K562 treated with DMSO at 1 percent for 24 hours (cell line): ENCODE results near the gene TFEB. TPM values are rescaled to one million over a fixed set of nuclear protein-coding genes. Genes with fewer than 3 reads are reported as not detected.

Source experiments
- total RNA-seq: library from RNA; unstranded; fragments of 300-600 nt; gene quantifications from 2 replicates; pipeline ENCODE4 v1.2.3, GENCODE V29; 2022; ENCODE audit warnings: low read depth; ENCODE audit not compliant: insufficient read depth

Gene TFEB
- total RNA-seq, result 5.7 and 7.4 TPM in 2 replicates

DNA sequence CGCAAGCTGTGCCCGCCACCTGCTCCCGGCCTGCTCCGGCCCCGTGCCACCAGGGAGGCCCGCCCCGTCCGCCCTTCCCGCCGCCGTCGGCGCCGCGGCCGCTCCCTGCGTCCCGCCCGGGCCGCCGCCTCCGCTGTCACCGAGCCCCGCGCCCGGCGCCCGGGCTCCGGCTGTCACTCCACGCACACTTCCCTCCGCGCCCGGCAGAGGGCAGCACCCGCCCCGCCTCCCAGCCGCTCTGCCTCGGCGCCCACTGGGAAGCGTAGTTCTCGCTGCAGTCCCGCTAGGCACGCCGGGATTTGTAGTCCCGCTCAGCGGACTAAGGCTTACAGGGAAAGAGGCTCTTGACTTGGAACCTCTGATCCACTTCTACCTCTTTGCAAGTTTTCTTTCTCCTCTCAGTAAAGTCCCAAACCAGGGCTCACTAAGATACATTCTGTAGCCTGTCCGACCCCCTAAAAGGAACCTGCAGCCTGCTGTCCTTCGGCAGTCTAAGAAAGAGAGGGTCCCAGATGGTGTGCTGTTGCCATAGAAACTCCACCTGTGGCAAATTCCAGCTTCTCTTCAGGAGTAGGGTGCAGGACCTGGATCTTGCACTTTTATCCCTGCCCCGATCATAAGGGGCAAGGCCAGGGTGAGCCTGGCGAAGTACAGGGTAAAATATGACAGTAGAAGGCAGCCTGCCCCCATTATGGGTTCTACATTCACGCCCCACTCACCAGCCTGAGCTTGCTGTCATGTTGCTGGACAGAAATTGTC is at the start of gene TFEB:
TFEB (minus strand) TSS at position 182 of the 759 bp plus-strand sequence. CDS start 44,395 bp downstream, outside the sequence.

DNA sequence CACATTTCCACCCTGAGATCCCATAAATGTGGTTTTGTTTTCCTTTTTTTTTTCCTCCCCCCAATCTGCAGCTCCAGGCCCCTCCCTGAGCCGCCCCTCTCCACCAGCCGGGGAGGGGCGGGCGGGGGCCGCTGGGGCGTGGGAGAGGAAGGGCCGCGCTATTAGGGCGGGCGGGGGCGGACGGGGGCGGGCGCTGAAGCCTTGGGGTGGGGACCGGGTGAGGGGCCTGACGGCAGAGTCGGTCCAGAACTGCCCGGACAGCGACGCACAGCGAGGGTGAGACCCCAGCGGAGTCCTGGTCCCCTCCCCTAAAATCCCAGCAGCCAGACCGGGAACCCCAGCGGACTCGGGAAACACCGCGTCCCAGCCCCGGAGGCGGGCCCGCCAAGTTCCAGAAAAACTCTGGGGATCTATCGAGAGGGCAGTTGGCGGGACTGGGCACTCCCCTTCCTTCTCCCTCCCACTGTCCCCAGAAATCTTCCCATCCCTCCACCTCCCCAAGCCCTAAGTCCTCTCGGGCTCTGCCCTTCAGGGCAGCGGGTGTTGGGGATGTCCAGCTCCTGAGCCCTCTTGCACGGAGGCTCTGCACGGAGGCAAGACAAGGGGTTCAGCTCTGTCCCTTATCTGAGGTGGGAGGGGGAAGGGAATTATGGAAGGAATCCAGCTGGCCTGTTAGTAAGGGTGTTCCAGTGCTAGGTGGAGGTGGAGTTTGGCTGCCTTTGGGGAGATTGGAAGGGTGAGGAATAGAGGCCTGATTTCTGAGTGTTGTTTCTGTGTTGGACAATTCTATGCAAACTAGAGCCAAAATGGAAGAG is 45.4 kb upstream of the TFEB start, which contains the start of gene PRICKLE4:
PRICKLE4 (plus strand) TSS at position 232 of the 815 bp plus-strand sequence. CDS start 2,692 bp downstream, outside the sequence.

GRCh38 chr6:41779788-41780550 is 44.6 kb upstream of the TFEB start, which contains the start of gene FRS3:
Gene FRS3 (minus strand): TSS chr6:41779900. CDS start chr6:41776987, 2,913 bp downstream.

DNA sequence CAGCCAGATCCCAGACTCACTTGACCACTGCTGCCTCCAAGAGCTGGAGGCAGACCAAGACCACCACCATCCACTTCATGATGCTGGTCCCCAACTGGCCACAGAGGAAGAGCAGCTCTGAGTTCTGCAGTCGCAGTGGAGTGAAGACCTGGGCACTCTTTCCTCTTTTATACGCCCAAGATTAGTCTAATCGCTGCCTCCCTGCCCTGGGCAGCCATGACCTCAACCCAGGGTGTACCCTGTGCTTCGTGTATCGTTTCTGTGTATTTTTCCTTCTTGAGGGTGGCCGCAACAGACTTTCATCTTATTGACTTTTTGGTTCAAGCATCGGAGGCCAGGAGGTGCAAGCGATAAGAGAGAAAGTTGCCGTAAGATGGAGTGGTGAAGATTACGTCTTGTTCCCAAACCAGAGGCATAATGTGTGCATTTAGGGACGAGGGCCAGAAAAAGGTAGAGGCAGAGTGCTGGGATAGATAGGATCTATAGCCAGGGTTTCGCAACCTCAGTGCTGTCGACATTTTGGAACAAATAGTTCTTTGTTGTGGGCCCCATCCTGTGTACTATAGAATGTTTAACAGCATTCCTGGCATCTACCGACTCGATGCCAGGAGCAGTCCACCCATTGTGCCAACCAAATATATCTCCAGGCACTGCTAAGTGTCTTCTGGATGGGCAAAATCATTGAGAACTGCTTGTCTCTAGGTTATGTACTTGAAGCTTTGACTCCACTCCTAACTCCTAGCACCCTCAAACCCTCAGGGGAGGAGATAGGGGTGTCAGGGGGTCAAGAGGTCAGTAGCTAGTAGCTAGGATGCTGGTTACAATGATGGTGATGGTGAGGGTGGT is 12.1 kb upstream of the TFEB start, which contains the start of gene PGC:
PGC (minus strand) TSS at position 142 of the 846 bp plus-strand sequence; CDS start at position 79, 63 bp downstream.

DNA sequence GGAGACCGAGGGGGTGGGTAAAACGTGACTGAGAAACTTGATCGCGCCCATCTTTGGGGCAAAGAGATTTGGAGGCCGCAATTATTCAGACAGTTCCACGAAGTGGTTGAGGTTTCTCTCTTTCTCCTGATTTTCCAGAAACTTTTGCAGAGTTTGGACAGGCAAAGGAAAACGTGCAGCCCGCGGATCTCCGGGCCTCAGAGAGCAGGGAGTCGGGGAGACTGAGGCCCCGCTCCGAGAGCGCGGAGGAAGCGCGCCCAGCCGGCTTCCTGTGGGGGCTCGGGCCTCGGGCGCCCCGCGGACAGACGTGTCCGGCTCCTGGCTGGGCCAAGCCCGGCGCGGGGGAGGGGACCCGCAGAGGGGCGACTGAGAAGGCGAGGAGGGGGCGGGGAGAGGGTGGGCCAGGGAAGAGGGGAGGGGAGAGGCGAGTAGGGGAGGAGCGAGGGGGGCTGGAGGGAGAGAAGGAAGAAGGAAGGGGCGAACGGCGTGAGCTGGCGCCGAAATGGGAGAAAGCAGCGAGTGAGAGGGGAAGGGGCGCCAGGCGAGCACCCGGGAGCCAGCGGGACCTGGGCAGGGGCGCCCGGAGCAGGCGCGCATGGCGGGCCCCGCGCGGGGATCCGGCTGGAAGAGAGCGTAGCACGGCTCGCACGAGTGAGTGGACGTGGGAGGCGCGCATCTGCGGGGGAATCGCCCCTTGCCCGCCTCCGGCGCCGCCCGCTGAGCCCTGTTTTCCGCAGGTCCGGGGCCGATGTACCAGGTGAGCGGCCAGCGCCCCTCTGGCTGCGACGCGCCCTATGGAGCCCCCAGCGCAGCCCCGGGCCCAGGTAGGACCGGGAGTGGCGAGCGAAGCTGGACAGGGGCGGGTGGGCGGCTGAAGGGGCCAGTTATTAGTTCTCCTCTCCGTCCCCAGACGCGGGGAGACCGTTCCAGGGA is 97.1 kb downstream of the TFEB start, which contains the start of gene MDFI:
MDFI (plus strand) TSS at position 467 of the 933 bp plus-strand sequence; CDS start at position 749, 282 bp downstream.

Other genes with a start within 250 kb of the TFEB start
- 53.5 and 54.9 TPM in 2 replicates for gene FOXP4, start 189.2 kb downstream of the TFEB start, total RNA-seq
- gene MDFI, start 97.1 kb downstream of the TFEB start, total RNA-seq, result not detected in 2 replicates
- not detected in 2 replicates for gene PGC, start 11.8 kb upstream of the TFEB start, total RNA-seq
- gene FRS3, start 44.3 kb upstream of the TFEB start, total RNA-seq, result 7.6 and 8.6 TPM in 2 replicates
- 2.6 and 4.2 TPM in 2 replicates for gene PRICKLE4, start 45.2 kb upstream of the TFEB start, total RNA-seq
- gene TOMM6, start 52.1 kb upstream of the TFEB start, total RNA-seq, result 364 and 389 TPM in 2 replicates
- 8.1 and 10.2 TPM in 2 replicates for gene USP49, start 159.8 kb upstream of the TFEB start, total RNA-seq
- 21.4 and 22.5 TPM in 2 replicates for gene MED20, start 185.5 kb upstream of the TFEB start, total RNA-seq
- gene BYSL, start 185.9 kb upstream of the TFEB start, total RNA-seq, result 29.3 and 30.3 TPM in 2 replicates
- 311 and 348 TPM in 2 replicates for gene CCND3, start 206.2 kb upstream of the TFEB start, total RNA-seq